ENCODE results near the gene DGKG. TPM values are rescaled to one million over a fixed set of nuclear protein-coding genes. Genes with fewer than 3 reads are reported as not detected.

Gene DGKG
- total and polyA plus RNA-seq, 2 of the 8 experiments (the other 6 are each of a cell fraction or from before 2014, with no cell fraction given), result 0.30 to 0.48 TPM

GRCh38 chr3:186270701-186271100 lies 91.3 kb downstream of the DGKG start:
- H3K4me2 ChIP-seq (ENCODE audit: insufficient read depth in 1 of 2, low read depth in 2 of 2, low read length in 2 of 2), result no peak overlapping the region
- H4K8ac ChIP-seq (ENCODE audit: extremely low read depth, insufficient read depth, low read length), result no peak overlapping the region; the same call in 1 of the 2 replicates
- H3K4me1 ChIP-seq (replicated peaks in 1 of 4; ENCODE audit: control insufficient read depth in 3 of 4, insufficient read depth in 4 of 4, low read length in 3 of 4), result no peaks in the 10 kb centered on the region
- 86% methylated on average over 7 of the region's 7 CpGs; no CpG with 5 or more reads in 1 of the 2 experiments for WGBS, 2 experiments (ENCODE audit: extremely low coverage in 1 of 2, insufficient coverage in 1 of 2, insufficient read length in 1 of 2, insufficient replicate concordance in 2 of 2, low coverage in 1 of 2, low lambda C conversion rate in 2 of 2, missing lambda C conversion rate in 1 of 2)
- H3K9me3 ChIP-seq (ENCODE audit: insufficient read depth in 2 of 2, low read depth in 1 of 2, low read length in 1 of 2), result no peaks in the 10 kb centered on the region
- ChIA-PET POLR2A (ENCODE audit: partially characterized antibody) (no interaction called here), CTCF (ENCODE audit: partially characterized antibody) (interaction anchor here (1.0 to 10.7 kb wide), 9 partner anchors 7 to 293 kb away, joined by 3 to 104 read pairs (median 8); no protein-coding TSS in a partner anchor)
- H3K27me3 ChIP-seq (replicated peaks in 1 of 4; ENCODE audit: control insufficient read depth in 3 of 4, extremely low read depth in 1 of 4, insufficient read depth in 3 of 4, low read length in 3 of 4), result no peaks in the 10 kb centered on the region; a peak in 1 of 7 replicates
- FAIRE-seq (no peak), DNase-seq (ENCODE audit: low read depth in 1 of 2, low spot score in 2 of 2) (no peak)
- H3K4me3 ChIP-seq (ENCODE audit: extremely low read depth in 1 of 4, insufficient read depth in 2 of 4, low read depth in 3 of 4, low read length in 4 of 4), result no peak overlapping the region
- no peak for TF ChIP-seq SAP30 (IDR thresholded peaks at IDR 0.05; ENCODE audit: insufficient read depth, insufficient replicate concordance, low read length)
- no peak for TF ChIP-seq POLR2A (IDR thresholded peaks at IDR 0.05; ENCODE audit: control extremely low read depth in 1 of 2, low read depth in 2 of 2, low read length in 2 of 2)
- TF ChIP-seq RAD21 (IDR thresholded peaks at IDR 0.05 in 1 of 2, conservative IDR thresholded peaks at IDR 0.05 in 1 of 2; ENCODE audit: low read depth in 2 of 2, low read length in 2 of 2), result no peak
- no peak for TF ChIP-seq POU5F1 (IDR thresholded peaks at IDR 0.05; ENCODE audit: low read depth, low read length)
- TF ChIP-seq CREB1 (IDR thresholded peaks at IDR 0.05), result no peak
- no peak for TF ChIP-seq HDAC2 (IDR thresholded peaks at IDR 0.05; ENCODE audit: borderline replicate concordance in 1 of 2, low read depth in 2 of 2, low read length in 2 of 2)
- no peak for TF ChIP-seq CBX5 (IDR thresholded peaks at IDR 0.05; ENCODE audit: low read depth, low read length)
- TF ChIP-seq TCF12 (IDR thresholded peaks at IDR 0.05; ENCODE audit: low read depth, low read length), result no peak
- TF ChIP-seq SIRT6 (IDR thresholded peaks at IDR 0.05; ENCODE audit: low read length), result no peak
- no peak for TF ChIP-seq NRF1 (IDR thresholded peaks at IDR 0.05; ENCODE audit: low read depth, low read length)
- TF ChIP-seq CHD2 (IDR thresholded peaks at IDR 0.05; ENCODE audit: low read length), result no peak
- no peak overlapping the region for H2BK15ac ChIP-seq (ENCODE audit: low read length)
- H3K14ac ChIP-seq (ENCODE audit: insufficient read length), result no peak overlapping the region
- no peaks in the 10 kb centered on the region for H3K36me3 ChIP-seq (ENCODE audit: control insufficient read depth in 2 of 4, insufficient read depth in 4 of 4, low read length in 3 of 4)
- no peak overlapping the region for H3K4ac ChIP-seq (replicated peaks; ENCODE audit: insufficient read length, low read depth, low read length)
- H2BK120ac ChIP-seq (replicated peaks; ENCODE audit: low read depth, low read length), result no peak overlapping the region
- H3K9ac ChIP-seq (replicated peaks in 1 of 4; ENCODE audit: extremely low read depth in 1 of 4, low read depth in 3 of 4, low read length in 3 of 4), result no peak overlapping the region
- no peak overlapping the region for H3K56ac ChIP-seq (replicated peaks; ENCODE audit: insufficient read length, low read depth, low read length)
- H4K5ac ChIP-seq (ENCODE audit: insufficient read length, low read depth, low read length), result no peak overlapping the region
- no peaks in the 10 kb centered on the region for H3K23me2 ChIP-seq (ENCODE audit: low read depth, low read length)
- H3K27ac ChIP-seq (ENCODE audit: low read depth, low read length), result no peak overlapping the region
- no peaks in the 10 kb centered on the region for H3K79me2 ChIP-seq (ENCODE audit: control insufficient read depth in 1 of 2, insufficient read depth in 2 of 2, low read length in 2 of 2)
- no peaks in the 10 kb centered on the region for H3K79me1 ChIP-seq (ENCODE audit: low read depth, low read length)
- H2AFZ ChIP-seq (ENCODE audit: low read length), result no peak overlapping the region
- H2AK5ac ChIP-seq (ENCODE audit: low read depth, low read length), result no peak overlapping the region
- no peak overlapping the region for H4K91ac ChIP-seq (replicated peaks; ENCODE audit: insufficient read length, low read length)
- no peak overlapping the region for H2BK12ac ChIP-seq (ENCODE audit: low read depth, low read length)
- H3K18ac ChIP-seq (ENCODE audit: extremely low read depth, low read length), result no peak overlapping the region
- H4K20me1 ChIP-seq (replicated peaks in 1 of 2; ENCODE audit: control insufficient read depth in 1 of 2, insufficient read depth in 2 of 2, low read length in 2 of 2), result peaks cover 0 to 2% of the 10 kb centered on the region in 2 experiments
- no peak overlapping the region for H2BK20ac ChIP-seq (ENCODE audit: low read length)
- no peak overlapping the region for H3K23ac ChIP-seq (ENCODE audit: insufficient read length)
- H2BK5ac ChIP-seq (ENCODE audit: low read depth, low read length), result no peak overlapping the region
